GM12878 (cell line): ENCODE data around the gene TTC39A. TPM values are rescaled to one million over a fixed set of nuclear protein-coding genes. Genes with fewer than 3 reads are reported as not detected.

Experiments
- ATAC-seq: fragments of 200-7000 bp; cut with Tn5 transposase; 3 replicates; pipeline ENCODE4 v1.9.1; 2020; ENCODE audit warnings: mild to moderate bottlenecking, moderate library complexity
- BruUV-seq: library from RNA; stranded (reverse); fragments of 400-500 nt; replicated peaks from 2 replicates; lab custom pipeline; 2021; lab: Mats Ljungman, UMichigan
- CTCF ChIA-PET: fragments of 300-600 bp; sonication (Branson Sonifier 250); formaldehyde crosslinking; extraction: SDS; loops from one replicate; lab custom pipeline; 2021; ENCODE audit warnings: inconsistent platforms; lab: Yijun Ruan, JAX
- POLR2A ChIA-PET: fragments of 350-600 bp; formaldehyde crosslinking; extraction: SDS; loops from one replicate; lab custom pipeline; 2021; ENCODE audit warnings: inconsistent platforms; lab: Charles Lee
- RAD21 ChIA-PET: fragments of 300-600 bp; sonication (Branson Sonifier 250); formaldehyde crosslinking; loops from one replicate; lab custom pipeline; 2023; ENCODE audit warnings: antibody characterized with exemption; ENCODE audit not compliant: unreplicated experiment; lab: Charles Lee
- SMC1A ChIA-PET: fragments of 300-600 bp; sonication (Branson Sonifier 250); formaldehyde crosslinking; loops from one replicate; lab custom pipeline; 2023; ENCODE audit not compliant: unreplicated experiment, uncharacterized antibody; lab: Charles Lee
- DNase-seq: peaks from one replicate; pipeline ENCODE4 v3.0.0-alpha.2; 2011; ENCODE audit warnings: low read depth, low spot score
- FAIRE-seq: peaks from 3 replicates; lab custom pipeline; 2011; peaks lifted over from hg19 to GRCh38; lab: Jason Lieb, UNC
- H2AFZ ChIP-seq: 2 replicates; pipeline ENCODE4 v1.6.0; 2011; ENCODE audit warnings: low read depth, low read length, control low read depth; ENCODE audit not compliant: control insufficient read depth
- H3K27ac ChIP-seq: 2 replicates; pipeline ENCODE4 v1.5.1; 2011; ENCODE audit warnings: control low read depth; ENCODE audit not compliant: control insufficient read depth, insufficient read depth
- H3K27me3 ChIP-seq, 2 experiments: replicated peaks in 1 of 2; 2 replicates each; pipeline versions ENCODE4 v1.6.0 to v1.6.1; 2011; ENCODE audit warnings: low read length in 1 of 2; ENCODE audit not compliant: control insufficient read depth in 2 of 2, insufficient read depth in 2 of 2
- H3K36me3 ChIP-seq, 2 experiments: 2 replicates each; pipeline ENCODE4 v1.5.1; 2011; ENCODE audit warnings: low read length in 1 of 2; ENCODE audit not compliant: control insufficient read depth in 2 of 2, insufficient read depth in 2 of 2
- H3K4me1 ChIP-seq: 2 replicates; pipeline ENCODE4 v1.6.1; 2011; ENCODE audit warnings: mild to moderate bottlenecking, low read length, moderate library complexity, mixed read lengths; ENCODE audit not compliant: control insufficient read depth, insufficient read depth
- H3K4me2 ChIP-seq: 2 replicates; pipeline ENCODE4 v1.6.0; 2011; ENCODE audit warnings: control low read depth; ENCODE audit not compliant: control insufficient read depth, insufficient read depth
- H3K4me3 ChIP-seq: fragments of 200-600 bp; sonication (generic); 2 replicates; pipeline ENCODE4 v1.5.1; 2016
- H3K79me2 ChIP-seq: 2 replicates; pipeline ENCODE4 v1.6.0; 2011; ENCODE audit warnings: low read length; ENCODE audit not compliant: control insufficient read depth, insufficient read depth
- H3K9ac ChIP-seq: 2 replicates; pipeline ENCODE4 v1.8.0; 2011; ENCODE audit warnings: low read length, control low read depth, mixed read lengths; ENCODE audit not compliant: control insufficient read depth, insufficient read depth
- H3K9me3 ChIP-seq: replicated peaks from 3 replicates; pipeline ENCODE4 v1.5.1; 2011; ENCODE audit warnings: mild to moderate bottlenecking, low read length; ENCODE audit not compliant: control insufficient read depth, insufficient read depth
- H4K20me1 ChIP-seq: 2 replicates; pipeline ENCODE4 v1.6.0; 2011; ENCODE audit not compliant: control insufficient read depth, insufficient read depth
- CBX3 ChIP-seq: fragments of 200-600 bp; sonication (generic); IDR thresholded peaks from 2 replicates; pipeline ENCODE4 v1.6.1; 2016; ENCODE audit warnings: low read depth, borderline replicate concordance
- CHD1 ChIP-seq: IDR thresholded peaks from 2 replicates; pipeline ENCODE4 v1.6.1; 2012; ENCODE audit warnings: low read depth, low read length, improper control_type of control experiment
- CHD2 ChIP-seq: IDR thresholded peaks from 2 replicates; pipeline ENCODE4 v1.6.1; 2011; ENCODE audit warnings: low read depth, low read length, improper control_type of control experiment, borderline replicate concordance
- FOXM1 ChIP-seq: IDR thresholded peaks from 2 replicates; pipeline ENCODE4 v1.6.1; 2012; ENCODE audit warnings: low read depth, mild to moderate bottlenecking, inconsistent platforms, low read length, moderate library complexity
- IRF5 ChIP-seq: fragments of 450-650 bp; IDR thresholded peaks from 2 replicates; pipeline ENCODE4 v1.6.1; 2017; ENCODE audit warnings: borderline replicate concordance
- KAT2A ChIP-seq: conservative IDR thresholded peaks from 2 replicates; pipeline ENCODE4 v1.6.1; 2011; ENCODE audit warnings: low read depth, low read length; ENCODE audit not compliant: control insufficient read depth
- MEF2B ChIP-seq: fragments of 450-650 bp; IDR thresholded peaks from 2 replicates; pipeline ENCODE4 v1.6.1; 2018; ENCODE audit warnings: mild to moderate bottlenecking, moderate library complexity; ENCODE audit not compliant: partially characterized antibody, poor library complexity, severe bottlenecking
- POLR2AphosphoS5 ChIP-seq: IDR thresholded peaks from 2 replicates; pipeline ENCODE4 v1.6.1; 2011; ENCODE audit warnings: mild to moderate bottlenecking, low read length, inconsistent platforms
- SMC3 ChIP-seq: IDR thresholded peaks from 2 replicates; pipeline ENCODE4 v1.6.1; 2011; ENCODE audit warnings: low read length, improper control_type of control experiment, borderline replicate concordance
- ZNF207 ChIP-seq: fragments of 450-650 bp; IDR thresholded peaks from 2 replicates; pipeline ENCODE4 v1.6.1; 2014; ENCODE audit warnings: antibody characterized with exemption, mild to moderate bottlenecking, borderline replicate concordance
- WGBS: methylation state at CpG from one replicate; pipeline ENCODE4 v1.1.6; 2016; ENCODE audit warnings: low lambda C conversion rate; ENCODE audit not compliant: insufficient replicate concordance, insufficient coverage; ENCODE audit errors: missing lambda C conversion rate; 5-methylcytosine and 5-hydroxymethylcytosine counted together
- in situ Hi-C: fragments of 300-500 bp; cut with MboI; formaldehyde crosslinking; loops from 9 replicates; pipeline ENCODE4 v1.14.3; 2018; ENCODE audit warnings: mixed read lengths
- intact Hi-C: fragments of 100-400 bp; cut with micrococcal nuclease; formaldehyde crosslinking; loops from one replicate; pipeline ENCODE4 v1.14.2; 2022; ENCODE audit not compliant: unreplicated experiment
- polyA plus RNA-seq, 11 experiments: library from polyadenylated mRNA; depleted of rRNA in 4 of 11; unstranded in 6 of 11; stranded (reverse) in 5 of 11; fragments of >200 nt; fragmentation: Nextera tagmentation in 4 of 11; fragmentation: Illumina TruSeq in 1 of 11; extraction: Ambion mirVana in 4 of 11; extraction: Trizol in 1 of 11; gene quantifications; 1 replicate in 1 of 11; 2 replicates in 10 of 11; pipeline versions ENCODE4 v1.2.1 to v1.2.3, GENCODE V29; 2011 to 2016; ENCODE audit warnings: inconsistent platforms in 2 of 11, missing spikeins in 2 of 11, low read depth in 1 of 11
- total RNA-seq, 4 experiments: library from RNA; depleted of rRNA in 3 of 4; stranded (reverse); fragments of >200 nt in 3 of 4; fragmentation: Illumina TruSeq in 1 of 4; extraction: Trizol in 1 of 4; gene quantifications; 2 replicates each; pipeline versions ENCODE4 v1.2.1 to v1.2.3, GENCODE V29; 2013 to 2021

Gene TTC39A
- total and polyA plus RNA-seq, 10 of the 15 experiments (the other 5 are each of a cell fraction or from before 2014, with no cell fraction given), result 0.18 to 3.0 (median 1.2) TPM

GRCh38 chr1:51329443-51330325 lies 678 bp downstream of the TTC39A start:
- Histone ChIP-seq H3K27ac (no peak overlapping the region), H3K79me2 (no peaks in the 10 kb centered on the region), H3K9ac (no peak overlapping the region), H2AFZ (no peak overlapping the region), H4K20me1 (no peaks in the 10 kb centered on the region), H3K4me2 (no peak overlapping the region; the same call in 1 of the 2 replicates), H3K27me3 (peaks cover 2 to 4% of the 10 kb centered on the region in 2 experiments; a peak in 3 of 4 replicates), H3K9me3 (no peaks in the 10 kb centered on the region), H3K4me3 (no peak overlapping the region), H3K4me1 (peaks cover 9% of the 10 kb centered on the region), H3K36me3 (no peaks in the 10 kb centered on the region)
- ChIA-PET CTCF (interaction anchor here (0.6 kb wide), 1 partner anchor 123 kb away, joined by 3 read pairs; no protein-coding TSS in a partner anchor), SMC1A (no interaction called here), RAD21 (no interaction called here), POLR2A (no interaction called here)
- no peak for ATAC-seq
- intact Hi-C loops, result no loop called here
- BruUV-seq, result no TSS peak
- TF ChIP-seq MEF2B (no peak), KAT2A (no peak), ZNF207 (no peak), CBX3 (no peak), CHD2 (no peak), CHD1 (no peak), IRF5 (no peak), POLR2AphosphoS5 (no peak), SMC3 (no peak), FOXM1 (no peak)
- no peak for DNase-seq
- FAIRE-seq, result no peak
- in situ Hi-C loops, result no loop called here
- 61% methylated on average over 16 of the region's 26 CpGs for WGBS
